Stimulated activated CD4-positive, alpha-beta T cell treated with anti-CD3 and anti-CD28 coated beads, Interleukin-2, amount 100 ng/mL, for 4 hours (primary cell): ENCODE data around the gene TEDC1.

ENCODE experiments used
- DNase-seq: peaks from one replicate; pipeline ENCODE4 v3.0.0-alpha.2; 2020; ENCODE audit warnings: low read depth

TEDC1 gene

DNA sequence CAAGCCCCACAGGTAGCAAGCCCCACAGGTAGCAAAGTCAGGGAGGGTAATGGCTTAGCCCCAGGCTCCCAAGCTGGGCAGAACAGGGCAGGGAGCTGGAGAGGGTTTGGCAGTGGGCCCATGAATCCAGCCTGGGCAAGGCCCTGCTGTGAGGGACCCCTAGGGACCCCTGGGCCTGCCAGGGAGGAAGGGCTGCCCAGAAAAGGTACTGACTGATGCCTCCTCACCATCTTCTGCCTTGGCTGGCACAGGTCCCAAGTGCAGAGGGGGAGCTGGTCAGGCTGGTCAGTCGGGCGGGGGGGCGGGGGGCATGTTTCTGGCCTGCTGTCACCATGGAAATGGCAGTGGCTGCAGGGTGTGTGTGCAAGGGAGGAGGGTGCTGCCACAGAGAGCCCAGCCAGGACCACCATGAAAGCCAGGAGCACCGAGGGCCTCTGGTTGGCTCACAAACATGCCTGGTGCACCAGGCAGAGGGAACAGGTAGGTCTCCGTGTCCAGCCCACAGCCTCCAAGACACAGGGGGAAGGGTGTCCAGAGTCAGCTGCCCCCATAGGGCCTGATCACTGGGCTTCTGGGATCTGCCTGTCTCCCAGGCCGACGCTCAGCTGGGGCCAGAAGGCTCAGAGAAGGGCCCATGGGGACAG, 17.9 kb upstream of the TEDC1 start:
- DNase-seq = no peak

DNA sequence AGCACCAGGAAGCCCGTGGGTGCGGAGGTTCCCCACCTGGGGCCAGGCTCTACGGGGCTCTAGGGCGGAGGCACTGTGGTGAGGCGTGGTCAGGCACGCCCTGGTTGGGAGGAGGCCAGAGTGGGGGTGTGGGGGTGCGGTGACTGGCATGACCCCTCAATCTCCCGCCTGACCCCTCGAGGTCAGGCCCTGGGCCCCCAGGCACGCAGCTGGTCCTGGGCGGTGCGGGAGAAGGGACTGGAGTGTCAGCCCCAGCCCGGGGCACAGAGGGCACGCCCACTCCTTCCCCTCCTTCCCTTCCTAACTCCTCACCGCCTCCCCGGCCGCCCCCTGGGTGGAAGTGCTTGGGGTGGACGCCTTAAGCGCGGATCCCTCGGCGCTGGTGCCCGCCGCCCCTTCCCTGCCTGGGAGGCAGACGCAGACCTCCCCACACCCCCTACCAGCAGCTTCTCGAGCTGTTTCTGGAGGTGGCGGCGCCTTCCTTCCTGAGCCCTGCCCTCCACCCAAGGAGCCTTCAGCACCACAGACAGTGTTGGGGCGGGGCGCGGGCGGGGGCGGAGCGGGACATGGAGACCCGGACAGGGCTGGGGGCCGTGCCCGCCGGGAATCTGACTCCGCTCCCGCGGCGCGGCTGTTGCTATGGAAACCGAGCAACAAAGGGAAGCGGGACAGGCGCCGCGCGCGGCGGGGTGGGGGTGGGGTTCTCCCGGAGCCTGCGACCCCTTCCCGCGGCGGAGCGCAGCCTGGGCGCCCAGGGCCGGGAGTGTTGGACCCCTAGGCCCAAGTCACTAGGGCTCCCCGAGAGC, 17.2 kb upstream of the TEDC1 start:
- DNase-seq = peak; percentile 58

DNA sequence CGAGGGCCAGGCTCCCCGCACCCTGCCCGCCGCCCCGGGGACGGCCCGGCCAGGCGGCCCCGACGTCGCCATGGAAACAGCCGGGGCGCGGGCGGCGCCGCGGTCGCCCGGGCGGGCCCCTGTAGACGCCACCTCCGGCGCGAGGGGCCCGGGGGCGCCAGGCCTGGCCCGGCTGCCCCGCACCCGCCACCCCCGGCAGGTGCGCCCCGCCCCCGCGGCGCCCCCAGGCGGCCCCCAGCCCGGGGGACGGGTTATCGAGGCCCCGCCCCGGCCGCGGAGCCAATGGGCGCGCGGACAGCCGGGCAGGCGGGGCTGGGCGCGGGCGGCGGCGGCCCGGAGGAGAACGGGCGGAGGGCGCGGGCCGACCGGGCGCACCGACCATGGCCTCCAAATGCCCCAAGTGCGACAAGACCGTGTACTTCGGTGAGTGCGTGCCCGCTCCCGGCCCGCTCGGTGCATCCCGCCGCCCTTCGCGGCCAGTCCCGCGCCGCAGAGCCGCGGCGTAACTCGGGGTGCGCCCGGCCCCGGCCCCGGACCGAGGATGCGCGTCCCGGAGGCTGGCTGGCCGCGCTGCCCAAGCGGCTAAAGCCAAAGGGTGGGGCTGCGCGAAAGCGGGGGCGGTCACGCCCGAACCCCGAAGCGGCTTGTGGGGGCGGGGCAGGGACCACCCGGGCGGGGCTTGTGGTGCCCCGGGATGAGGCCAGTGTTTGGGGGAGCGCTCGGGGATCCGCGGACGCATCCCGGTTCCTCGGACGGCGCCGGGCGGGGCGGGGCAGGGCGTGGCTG, 16.4 kb upstream of the TEDC1 start, which contains the start of gene CRIP2:
TSS of gene CRIP2 (plus strand) at position 339 of the 786 bp plus-strand sequence. CDS start at position 381, 42 bp downstream.
- no peak for DNase-seq

- no peak for DNase-seq
Measured at GRCh38 chr14:105475269-105476096, 15.6 kb upstream of the TEDC1 start.

DNA sequence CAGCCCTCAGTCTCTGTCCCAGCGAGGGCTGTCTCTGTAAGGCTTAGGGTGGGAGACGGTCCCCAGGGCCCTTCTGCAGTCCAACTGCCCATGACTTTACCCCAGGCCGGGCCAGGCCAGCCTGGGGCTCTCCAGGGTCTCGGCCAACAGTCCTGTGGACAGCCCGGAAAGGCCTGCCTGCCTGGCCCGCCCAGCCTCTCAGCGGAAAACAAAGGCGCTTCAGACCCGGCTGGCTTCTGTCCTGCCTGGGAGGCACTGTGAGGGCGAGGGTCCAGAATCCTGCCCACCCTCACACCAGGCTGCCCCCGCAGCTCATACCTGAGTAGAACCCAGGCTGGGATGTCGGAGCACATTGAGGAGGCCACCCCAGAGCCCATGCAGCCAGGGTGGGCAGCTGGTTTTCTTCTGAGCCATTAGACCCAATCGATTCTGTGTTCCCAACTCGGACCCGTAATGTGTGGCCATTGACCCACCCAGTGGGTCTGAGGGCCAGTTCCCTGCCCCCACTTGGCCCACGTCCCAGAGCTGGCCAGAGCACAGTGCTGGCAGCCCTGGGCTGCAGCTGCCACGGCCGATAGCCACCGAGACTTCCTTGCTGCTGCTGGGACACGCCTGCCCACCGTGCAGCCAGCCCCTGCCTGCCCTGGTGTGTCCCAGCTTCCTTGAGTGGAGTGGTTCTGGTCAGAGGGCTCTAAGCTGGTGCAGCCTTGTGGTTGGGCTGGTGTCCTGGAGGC, 14.8 kb upstream of the TEDC1 start:
- DNase-seq = no peak

DNA sequence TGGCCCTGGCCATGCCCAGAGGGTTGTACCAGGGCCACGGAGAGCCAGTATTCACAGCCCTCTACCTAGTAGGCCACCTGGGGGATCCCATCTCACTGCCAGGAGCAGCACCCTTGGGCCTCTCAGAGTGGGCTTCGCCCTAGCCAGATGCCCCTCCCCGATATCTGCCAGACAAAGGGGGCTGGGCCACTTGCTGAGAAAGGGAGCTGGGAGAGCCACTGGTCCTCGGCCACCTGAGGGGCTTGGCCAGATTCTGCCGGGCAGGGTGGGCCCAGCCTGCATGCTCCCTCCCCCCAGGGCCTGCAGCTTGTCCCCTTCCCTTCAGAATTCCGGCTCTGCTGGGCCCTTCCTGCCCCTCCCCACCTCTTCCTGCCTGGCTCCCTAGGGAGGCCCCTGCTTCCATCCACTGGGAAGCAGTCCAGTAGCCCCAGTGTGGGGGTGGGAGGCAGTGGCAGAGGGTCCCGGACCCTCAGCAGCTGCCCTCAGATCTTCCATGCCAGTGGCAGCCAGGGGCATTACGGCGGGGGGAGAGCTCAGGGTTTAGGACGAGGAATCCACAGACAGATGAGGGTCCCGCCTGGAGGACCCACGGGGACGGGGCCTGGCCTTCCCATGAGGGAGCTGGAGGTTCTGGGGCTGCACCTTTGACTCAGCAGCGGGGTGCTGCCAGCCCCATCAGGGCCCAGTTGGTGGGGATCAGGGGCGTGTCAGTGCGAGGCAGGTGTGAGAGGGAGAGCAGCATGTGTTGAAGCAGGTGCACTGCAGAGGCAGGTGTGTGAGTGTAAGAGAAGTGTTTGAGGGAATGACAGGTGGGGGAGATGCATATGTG, 14.0 kb upstream of the TEDC1 start:
- DNase-seq = no peak

GRCh38 chr14:105477660-105478397, 13.2 kb upstream of the TEDC1 start:
- DNase-seq = peak; percentile 66

DNA sequence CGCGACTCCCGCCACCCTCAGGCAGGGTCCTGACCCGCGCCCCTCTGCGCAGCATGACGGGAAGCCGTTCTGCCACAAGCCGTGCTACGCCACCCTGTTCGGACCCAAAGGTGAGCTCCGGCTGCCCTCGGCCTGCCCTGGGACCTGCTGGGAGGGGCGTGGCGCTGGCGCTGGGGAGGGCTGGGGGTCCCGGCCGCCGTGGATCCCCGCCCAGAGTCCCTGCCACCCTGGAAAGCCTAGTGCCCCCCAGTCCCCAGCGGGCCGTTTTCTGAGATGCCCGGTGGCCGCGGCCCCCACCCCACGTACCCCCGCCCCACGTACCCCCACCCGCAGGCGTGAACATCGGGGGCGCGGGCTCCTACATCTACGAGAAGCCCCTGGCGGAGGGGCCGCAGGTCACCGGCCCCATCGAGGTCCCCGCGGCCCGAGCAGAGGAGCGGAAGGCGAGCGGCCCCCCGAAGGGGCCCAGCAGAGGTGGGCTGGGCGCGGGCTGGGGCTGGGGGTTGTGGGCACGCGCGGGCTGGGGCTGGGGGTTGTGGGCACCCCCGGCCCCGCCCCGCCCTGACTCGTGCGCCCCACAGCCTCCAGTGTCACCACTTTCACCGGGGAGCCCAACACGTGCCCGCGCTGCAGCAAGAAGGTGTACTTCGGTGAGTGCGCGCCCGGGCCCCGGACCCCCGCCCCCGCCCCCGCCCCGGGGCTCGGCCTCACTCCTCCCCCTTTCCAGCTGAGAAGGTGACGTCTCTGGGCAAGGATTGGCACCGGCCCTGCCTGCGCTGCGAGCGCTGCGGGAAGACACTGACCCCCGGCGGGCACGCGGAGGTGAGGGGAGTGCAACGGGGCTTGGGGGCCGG, 12.4 kb upstream of the TEDC1 start:
- no peak for DNase-seq

- no peak for DNase-seq
Measured at GRCh38 chr14:105479431-105480158, 11.5 kb upstream of the TEDC1 start.

- DNase-seq = no peak
Measured at GRCh38 chr14:105480199-105480746, 10.8 kb upstream of the TEDC1 start.

- peak; percentile 83 for DNase-seq
Measured at GRCh38 chr14:105480807-105481801, 9.9 kb upstream of the TEDC1 start.

GRCh38 chr14:105481886-105482457, 9.1 kb upstream of the TEDC1 start:
- peak; percentile 82 for DNase-seq

- DNase-seq = no peak
Measured at GRCh38 chr14:105482486-105483110, 8.4 kb upstream of the TEDC1 start.

GRCh38 chr14:105483300-105484068, 7.6 kb upstream of the TEDC1 start:
- no peak for DNase-seq
